HepG2 (cell line): ENCODE measurements around the gene CORO7. TPM values are rescaled to one million over a fixed set of nuclear protein-coding genes. Genes with fewer than 3 reads are reported as not detected.

Experiments
- ATF7 ChIP-seq, 2 experiments: fragments of 450-650 bp in 1 of 2; sonication (generic) in 1 of 2; formaldehyde crosslinking in 1 of 2; IDR thresholded peaks; 2 replicates each; pipeline versions ENCODE4 v1.4.0 to v1.6.1; 2016 to 2020; ENCODE audit warnings: antibody characterized with exemption in 1 of 2, mild to moderate bottlenecking in 1 of 2, missing genetic modification reagents in 1 of 2
- FOSL1 ChIP-seq: sonication (generic); formaldehyde crosslinking; IDR thresholded peaks from 2 replicates; pipeline ENCODE4 v1.9.0; 2021; ENCODE audit warnings: missing genetic modification reagents, borderline replicate concordance
- KDM6A ChIP-seq: IDR thresholded peaks from 2 replicates; pipeline ENCODE4 v1.6.1; 2016; ENCODE audit warnings: low read depth
- PCBP2 ChIP-seq: fragments of 200-400 bp; formaldehyde crosslinking; optimal IDR thresholded peaks from 2 replicates; pipeline ENCODE3; 2018; ENCODE audit warnings: low read length, low read depth; ENCODE audit not compliant: poor library complexity, severe bottlenecking
- SRSF9 ChIP-seq: fragments of 200-400 bp; formaldehyde crosslinking; IDR thresholded peaks from 2 replicates; pipeline ENCODE4 v1.6.1; 2018; ENCODE audit warnings: borderline replicate concordance, mild to moderate bottlenecking, low read depth, low read length; ENCODE audit not compliant: insufficient read depth, poor library complexity, severe bottlenecking
- ZNF235 ChIP-seq: sonication (generic); formaldehyde crosslinking; IDR thresholded peaks from 2 replicates; pipeline ENCODE4 v1.8.1; 2023; ENCODE audit warnings: mild to moderate bottlenecking, missing genetic modification reagents, borderline replicate concordance
- ZNF274 ChIP-seq: sonication (generic); formaldehyde crosslinking; IDR thresholded peaks from 2 replicates; pipeline ENCODE4 v1.5.1; 2020; ENCODE audit warnings: mild to moderate bottlenecking, missing genetic modification reagents
- ZNF792 ChIP-seq: IDR thresholded peaks from 2 replicates; pipeline ENCODE4 v1.6.1; 2016
- polyA plus RNA-seq, 8 experiments: library from polyadenylated mRNA; depleted of rRNA in 3 of 8; stranded (reverse) in 7 of 8; unstranded in 1 of 8; fragments of >200 nt; fragmentation: Illumina TruSeq in 4 of 8; extraction: Trizol in 4 of 8; gene quantifications; 2 replicates each; pipeline versions ENCODE4 v1.2.1 to v1.2.3, GENCODE V29; 2011 to 2016; ENCODE audit warnings: low read depth in 4 of 8, missing spikeins in 1 of 8, mixed read lengths in 1 of 8; ENCODE audit not compliant: insufficient read depth in 1 of 8
- total RNA-seq, 5 experiments: library from RNA; depleted of rRNA; stranded (reverse); fragments of >200 nt; fragmentation: Illumina TruSeq; extraction: Trizol; gene quantifications; 2 replicates each; pipeline ENCODE4 v1.2.3, GENCODE V29; 2016; ENCODE audit warnings: low read depth in 1 of 5
- TF ChIP-seq, protein P1 (sequence below), 2 experiments: sonication (generic) in 1 of 2; formaldehyde crosslinking in 1 of 2; IDR thresholded peaks; 2 replicates each; pipeline versions ENCODE4 v1.6.1 to v1.9.0; 2014 to 2022; ENCODE audit warnings: antibody characterized with exemption in 1 of 2, borderline replicate concordance in 1 of 2, inconsistent platforms in 1 of 2, low read depth in 1 of 2, missing genetic modification reagents in 1 of 2
- TF ChIP-seq, protein P2 (sequence below): sonication (generic); formaldehyde crosslinking; IDR thresholded peaks from 2 replicates; pipeline ENCODE4 v1.5.1; 2020; ENCODE audit warnings: mild to moderate bottlenecking, missing genetic modification reagents, moderate library complexity
- TF ChIP-seq, protein P3 (sequence below): sonication (generic); formaldehyde crosslinking; IDR thresholded peaks from 2 replicates; pipeline ENCODE4 v1.4.0; 2020; ENCODE audit warnings: missing genetic modification reagents

The CORO7 gene
- total and polyA plus RNA-seq, 2 of the 13 experiments (the other 11 are each of a cell fraction or from before 2014, with no cell fraction given), result 9.9 to 14.3 TPM

DNA sequence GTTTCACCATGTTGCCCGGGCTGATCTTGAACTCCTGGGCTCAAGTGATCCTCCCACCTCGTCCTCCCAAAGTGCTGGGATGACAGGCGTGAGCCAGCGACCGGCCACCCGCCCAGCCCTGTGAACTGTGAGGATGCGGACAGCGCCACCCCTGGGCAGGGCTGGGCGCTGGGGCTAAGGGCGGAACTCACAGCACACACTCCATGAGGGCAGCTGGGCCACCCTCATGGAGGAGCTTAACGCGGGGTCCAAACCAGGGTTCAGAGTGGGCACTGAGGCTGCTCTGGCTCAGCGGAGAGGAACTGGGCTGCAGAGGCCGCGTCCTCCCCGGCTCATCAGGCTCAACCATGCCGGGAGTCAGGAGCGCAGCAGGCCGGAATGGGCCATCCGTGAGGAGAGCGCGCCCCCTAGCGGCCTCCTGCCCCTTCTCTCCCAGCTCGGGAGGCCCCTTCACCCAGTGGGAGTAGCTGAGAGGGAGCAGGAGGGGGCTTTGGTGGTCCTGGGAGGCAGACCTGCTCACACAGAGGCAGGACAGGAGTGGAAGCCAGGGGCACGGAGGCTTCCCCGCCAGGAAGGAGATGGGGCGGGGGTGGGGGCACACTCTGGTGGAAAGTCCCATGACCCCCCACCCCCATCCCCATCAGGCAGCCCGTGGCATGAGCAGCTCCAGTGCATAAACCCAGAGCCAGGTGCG is 13.8 kb downstream of the CORO7 start (continued):
- TF ChIP-seq, protein P1, sequence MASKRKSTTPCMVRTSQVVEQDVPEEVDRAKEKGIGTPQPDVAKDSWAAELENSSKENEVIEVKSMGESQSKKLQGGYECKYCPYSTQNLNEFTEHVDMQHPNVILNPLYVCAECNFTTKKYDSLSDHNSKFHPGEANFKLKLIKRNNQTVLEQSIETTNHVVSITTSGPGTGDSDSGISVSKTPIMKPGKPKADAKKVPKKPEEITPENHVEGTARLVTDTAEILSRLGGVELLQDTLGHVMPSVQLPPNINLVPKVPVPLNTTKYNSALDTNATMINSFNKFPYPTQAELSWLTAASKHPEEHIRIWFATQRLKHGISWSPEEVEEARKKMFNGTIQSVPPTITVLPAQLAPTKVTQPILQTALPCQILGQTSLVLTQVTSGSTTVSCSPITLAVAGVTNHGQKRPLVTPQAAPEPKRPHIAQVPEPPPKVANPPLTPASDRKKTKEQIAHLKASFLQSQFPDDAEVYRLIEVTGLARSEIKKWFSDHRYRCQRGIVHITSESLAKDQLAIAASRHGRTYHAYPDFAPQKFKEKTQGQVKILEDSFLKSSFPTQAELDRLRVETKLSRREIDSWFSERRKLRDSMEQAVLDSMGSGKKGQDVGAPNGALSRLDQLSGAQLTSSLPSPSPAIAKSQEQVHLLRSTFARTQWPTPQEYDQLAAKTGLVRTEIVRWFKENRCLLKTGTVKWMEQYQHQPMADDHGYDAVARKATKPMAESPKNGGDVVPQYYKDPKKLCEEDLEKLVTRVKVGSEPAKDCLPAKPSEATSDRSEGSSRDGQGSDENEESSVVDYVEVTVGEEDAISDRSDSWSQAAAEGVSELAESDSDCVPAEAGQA (IDR thresholded peaks at IDR 0.05; ENCODE audit: low read depth), result 0 out of 2 replicates have a peak, but pooled peaks have one; percentile 20
- TF ChIP-seq, protein P1 (CRISPR knock-in tag; IDR thresholded peaks at IDR 0.05; ENCODE audit: borderline replicate concordance), result no peak
- TF ChIP-seq KDM6A (CRISPR knock-in tag), result no peak
- TF ChIP-seq ZNF792, result no peak; the same call in 1 of the 2 replicates
- TF ChIP-seq, protein P2, sequence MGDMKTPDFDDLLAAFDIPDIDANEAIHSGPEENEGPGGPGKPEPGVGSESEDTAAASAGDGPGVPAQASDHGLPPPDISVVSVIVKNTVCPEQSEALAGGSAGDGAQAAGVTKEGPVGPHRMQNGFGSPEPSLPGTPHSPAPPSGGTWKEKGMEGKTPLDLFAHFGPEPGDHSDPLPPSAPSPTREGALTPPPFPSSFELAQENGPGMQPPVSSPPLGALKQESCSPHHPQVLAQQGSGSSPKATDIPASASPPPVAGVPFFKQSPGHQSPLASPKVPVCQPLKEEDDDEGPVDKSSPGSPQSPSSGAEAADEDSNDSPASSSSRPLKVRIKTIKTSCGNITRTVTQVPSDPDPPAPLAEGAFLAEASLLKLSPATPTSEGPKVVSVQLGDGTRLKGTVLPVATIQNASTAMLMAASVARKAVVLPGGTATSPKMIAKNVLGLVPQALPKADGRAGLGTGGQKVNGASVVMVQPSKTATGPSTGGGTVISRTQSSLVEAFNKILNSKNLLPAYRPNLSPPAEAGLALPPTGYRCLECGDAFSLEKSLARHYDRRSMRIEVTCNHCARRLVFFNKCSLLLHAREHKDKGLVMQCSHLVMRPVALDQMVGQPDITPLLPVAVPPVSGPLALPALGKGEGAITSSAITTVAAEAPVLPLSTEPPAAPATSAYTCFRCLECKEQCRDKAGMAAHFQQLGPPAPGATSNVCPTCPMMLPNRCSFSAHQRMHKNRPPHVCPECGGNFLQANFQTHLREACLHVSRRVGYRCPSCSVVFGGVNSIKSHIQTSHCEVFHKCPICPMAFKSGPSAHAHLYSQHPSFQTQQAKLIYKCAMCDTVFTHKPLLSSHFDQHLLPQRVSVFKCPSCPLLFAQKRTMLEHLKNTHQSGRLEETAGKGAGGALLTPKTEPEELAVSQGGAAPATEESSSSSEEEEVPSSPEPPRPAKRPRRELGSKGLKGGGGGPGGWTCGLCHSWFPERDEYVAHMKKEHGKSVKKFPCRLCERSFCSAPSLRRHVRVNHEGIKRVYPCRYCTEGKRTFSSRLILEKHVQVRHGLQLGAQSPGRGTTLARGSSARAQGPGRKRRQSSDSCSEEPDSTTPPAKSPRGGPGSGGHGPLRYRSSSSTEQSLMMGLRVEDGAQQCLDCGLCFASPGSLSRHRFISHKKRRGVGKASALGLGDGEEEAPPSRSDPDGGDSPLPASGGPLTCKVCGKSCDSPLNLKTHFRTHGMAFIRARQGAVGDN (CRISPR knock-in tag), result peak; percentile 83
- TF ChIP-seq ATF7 (IDR thresholded peaks at IDR 0.05), result no peak
- TF ChIP-seq ATF7 (CRISPR knock-in tag; IDR thresholded peaks at IDR 0.05), result no peak
- no peak for TF ChIP-seq FOSL1 (CRISPR knock-in tag)
- no peak for TF ChIP-seq ZNF235
- TF ChIP-seq, protein P3, sequence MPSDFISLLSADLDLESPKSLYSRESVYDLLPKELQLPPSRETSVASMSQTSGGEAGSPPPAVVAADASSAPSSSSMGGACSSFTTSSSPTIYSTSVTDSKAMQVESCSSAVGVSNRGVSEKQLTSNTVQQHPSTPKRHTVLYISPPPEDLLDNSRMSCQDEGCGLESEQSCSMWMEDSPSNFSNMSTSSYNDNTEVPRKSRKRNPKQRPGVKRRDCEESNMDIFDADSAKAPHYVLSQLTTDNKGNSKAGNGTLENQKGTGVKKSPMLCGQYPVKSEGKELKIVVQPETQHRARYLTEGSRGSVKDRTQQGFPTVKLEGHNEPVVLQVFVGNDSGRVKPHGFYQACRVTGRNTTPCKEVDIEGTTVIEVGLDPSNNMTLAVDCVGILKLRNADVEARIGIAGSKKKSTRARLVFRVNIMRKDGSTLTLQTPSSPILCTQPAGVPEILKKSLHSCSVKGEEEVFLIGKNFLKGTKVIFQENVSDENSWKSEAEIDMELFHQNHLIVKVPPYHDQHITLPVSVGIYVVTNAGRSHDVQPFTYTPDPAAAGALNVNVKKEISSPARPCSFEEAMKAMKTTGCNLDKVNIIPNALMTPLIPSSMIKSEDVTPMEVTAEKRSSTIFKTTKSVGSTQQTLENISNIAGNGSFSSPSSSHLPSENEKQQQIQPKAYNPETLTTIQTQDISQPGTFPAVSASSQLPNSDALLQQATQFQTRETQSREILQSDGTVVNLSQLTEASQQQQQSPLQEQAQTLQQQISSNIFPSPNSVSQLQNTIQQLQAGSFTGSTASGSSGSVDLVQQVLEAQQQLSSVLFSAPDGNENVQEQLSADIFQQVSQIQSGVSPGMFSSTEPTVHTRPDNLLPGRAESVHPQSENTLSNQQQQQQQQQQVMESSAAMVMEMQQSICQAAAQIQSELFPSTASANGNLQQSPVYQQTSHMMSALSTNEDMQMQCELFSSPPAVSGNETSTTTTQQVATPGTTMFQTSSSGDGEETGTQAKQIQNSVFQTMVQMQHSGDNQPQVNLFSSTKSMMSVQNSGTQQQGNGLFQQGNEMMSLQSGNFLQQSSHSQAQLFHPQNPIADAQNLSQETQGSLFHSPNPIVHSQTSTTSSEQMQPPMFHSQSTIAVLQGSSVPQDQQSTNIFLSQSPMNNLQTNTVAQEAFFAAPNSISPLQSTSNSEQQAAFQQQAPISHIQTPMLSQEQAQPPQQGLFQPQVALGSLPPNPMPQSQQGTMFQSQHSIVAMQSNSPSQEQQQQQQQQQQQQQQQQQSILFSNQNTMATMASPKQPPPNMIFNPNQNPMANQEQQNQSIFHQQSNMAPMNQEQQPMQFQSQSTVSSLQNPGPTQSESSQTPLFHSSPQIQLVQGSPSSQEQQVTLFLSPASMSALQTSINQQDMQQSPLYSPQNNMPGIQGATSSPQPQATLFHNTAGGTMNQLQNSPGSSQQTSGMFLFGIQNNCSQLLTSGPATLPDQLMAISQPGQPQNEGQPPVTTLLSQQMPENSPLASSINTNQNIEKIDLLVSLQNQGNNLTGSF (CRISPR knock-in tag), result no peak
- no peak for TF ChIP-seq PCBP2
- no peak for TF ChIP-seq SRSF9
- 0 out of 2 replicates have a peak, but pooled peaks have one; percentile 53 for TF ChIP-seq ZNF274 (CRISPR knock-in tag)
